Measurements from ENCODE around the gene RELT.
A peak's percentile ranks its signal among the peaks of the same experiment; 100 is the strongest.

RELT gene

DNA sequence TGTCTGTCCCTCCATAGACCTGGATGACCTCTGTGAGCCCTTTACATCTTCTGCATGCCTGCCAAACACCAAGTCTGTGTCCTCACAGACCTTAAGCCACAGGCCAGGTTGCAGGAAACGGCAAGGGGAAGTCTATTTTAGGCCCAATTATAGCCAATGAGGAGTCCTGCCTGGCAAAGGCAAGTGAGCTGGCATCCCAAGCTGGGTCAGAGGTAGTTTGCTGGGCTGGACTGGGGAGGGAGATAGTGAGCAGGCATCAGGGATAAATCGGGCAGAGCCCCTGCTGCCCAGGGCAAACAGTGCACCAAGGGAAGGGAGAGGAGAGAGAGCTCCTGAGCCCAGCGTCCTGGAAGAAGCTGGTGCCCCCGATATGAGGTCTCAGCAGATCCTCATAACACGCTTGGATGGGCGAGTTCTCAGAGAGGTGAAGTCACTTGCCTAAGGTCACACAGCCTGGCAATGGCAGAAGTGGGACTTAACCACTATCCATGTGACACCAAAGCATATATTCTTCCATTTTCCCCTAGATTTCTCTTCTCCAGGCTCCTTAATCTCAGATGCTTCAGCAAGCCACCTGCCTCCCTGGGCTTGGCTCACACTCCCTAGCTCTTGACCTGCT, 3.7 kb upstream of the RELT start:
- DNase-seq (ENCODE audit: low read depth in 3 of 3): no peak

DNA sequence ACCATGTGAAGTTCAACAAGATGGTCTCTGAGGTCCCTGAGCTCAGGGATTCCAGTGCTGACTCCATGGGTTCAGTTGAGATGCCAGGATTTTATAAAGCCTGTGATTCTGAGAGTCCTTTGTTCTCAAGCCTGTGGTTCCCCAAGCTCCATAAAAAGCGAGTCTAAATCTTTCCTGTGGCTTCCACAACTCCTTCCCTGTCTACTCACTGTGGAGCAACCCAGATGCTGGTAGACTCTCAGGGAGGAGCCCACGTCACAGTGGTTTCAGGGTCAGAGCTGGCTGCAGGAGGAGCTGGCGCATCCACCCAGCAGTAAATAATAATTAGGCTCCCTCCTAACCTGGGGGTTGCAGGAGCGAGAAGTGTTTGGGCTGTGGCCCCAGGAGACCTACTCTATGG, 2.0 kb upstream of the RELT start:
- no peak for DNase-seq (ENCODE audit: low read depth in 3 of 3)

DNA sequence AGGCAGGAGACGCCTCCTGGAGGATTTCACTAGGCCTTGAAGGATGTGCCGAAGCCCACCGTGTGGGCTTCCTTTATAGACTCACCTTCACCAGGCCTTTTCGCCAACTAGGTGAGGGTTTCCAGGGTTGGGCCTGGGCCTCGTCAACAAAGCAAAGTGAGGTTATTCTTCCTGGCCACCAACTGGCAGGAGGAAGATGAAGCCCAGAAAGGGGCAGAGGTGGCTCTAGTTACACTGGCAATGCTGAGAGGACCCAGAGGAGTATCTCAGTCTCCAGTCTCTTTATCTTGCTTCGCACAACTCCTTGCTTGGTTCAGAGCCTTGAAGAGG, 404 bp upstream of the RELT start:
- no peak for DNase-seq (ENCODE audit: low read depth in 3 of 3)

DNA sequence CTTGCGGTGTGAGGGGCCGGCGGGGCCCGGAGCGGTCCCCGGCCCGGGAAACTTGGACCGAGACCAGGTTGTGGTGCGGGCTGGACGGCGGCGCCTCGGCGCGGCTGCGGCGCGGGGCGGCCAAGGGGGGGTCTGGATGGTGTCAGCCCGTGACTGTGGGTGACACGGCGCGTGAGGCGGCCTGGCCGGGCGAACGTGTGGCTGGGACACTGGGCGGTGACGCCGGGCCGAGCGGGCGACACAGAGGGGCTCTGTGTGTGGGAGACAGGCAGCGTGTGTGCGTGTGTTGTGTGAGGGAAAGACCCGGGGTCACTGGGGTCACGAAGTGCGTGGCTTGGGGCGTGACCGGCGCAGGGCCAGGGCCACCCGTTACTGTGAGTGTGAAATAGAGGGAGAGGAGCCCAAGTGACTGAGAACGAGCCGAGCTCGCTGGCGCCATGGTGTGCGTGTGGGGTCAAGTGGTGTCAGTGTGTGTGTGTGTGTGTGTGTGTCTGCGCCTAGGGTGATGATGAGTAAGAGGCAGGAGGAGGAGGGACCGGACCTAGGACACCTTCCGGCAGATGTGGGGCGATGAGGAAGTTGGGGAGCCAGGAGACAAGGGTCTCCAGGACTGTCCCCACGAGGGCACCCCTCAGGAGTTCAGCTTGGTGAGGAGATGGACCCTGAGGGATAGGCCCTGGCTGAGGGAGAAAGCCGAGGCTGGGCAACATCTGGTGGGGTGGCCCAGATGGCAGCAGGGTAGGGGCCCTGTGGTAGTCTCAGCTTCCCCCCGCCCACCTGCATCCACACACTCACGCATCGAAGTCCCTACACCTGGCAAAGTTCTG, 817 bp downstream of the RELT start:
- peak; percentile 21 to 41 (median 36) for DNase-seq (ENCODE audit: low read depth in 3 of 3)

DNA sequence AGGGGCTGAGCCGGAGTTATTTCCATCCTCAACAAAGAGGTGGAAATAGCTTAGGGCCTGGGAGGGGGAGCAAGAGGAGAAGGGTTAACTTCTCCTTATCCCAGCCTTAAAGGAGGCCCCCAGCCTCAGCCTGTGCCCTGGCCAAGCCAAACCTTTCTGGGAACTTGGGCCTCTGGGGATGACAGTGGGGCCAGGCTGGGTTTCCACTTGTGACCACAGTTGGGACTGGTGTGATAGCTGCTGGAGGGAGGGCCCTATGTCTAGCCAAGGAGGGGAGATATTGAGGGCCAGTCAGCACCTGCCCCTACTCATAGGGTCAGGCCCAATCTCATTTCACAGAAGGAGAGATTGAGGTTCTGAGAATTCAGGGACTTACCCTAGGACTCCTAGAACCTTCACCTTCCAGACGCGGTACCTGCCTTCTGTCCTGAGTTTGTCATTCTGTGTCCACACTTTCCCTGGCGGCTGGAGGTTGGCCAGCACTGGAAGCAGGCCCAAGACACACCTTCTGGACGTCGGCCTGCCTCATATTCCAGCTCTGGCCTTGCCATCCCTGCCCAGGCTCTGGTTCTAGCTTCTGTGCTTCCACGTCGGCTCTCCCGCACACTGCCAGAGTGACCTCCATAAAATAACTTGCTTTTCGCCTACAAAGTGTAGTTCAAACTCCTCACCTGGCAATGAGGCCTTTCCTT, 3.1 kb downstream of the RELT start:
- DNase-seq (ENCODE audit: low read depth in 3 of 3): no peak

DNA sequence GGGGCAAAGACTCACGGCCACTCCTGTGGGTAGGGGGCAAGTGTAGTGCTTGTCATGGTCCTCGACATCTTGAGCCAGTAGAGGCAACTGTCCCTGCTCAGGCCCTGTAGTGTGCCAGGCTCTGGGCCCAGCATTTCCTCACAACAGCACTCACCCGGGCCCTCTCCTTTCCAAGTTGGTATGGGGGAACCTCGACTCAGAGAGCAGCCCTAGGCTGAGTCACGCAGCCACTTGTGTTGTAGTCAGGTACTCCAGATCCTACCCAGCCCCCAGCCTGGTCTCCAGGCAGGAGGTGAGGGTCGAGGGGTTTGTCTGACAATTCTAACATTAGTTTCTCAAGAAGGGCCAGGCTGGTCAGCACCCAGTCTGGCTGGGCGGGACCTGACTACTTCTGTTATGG, 4.1 kb downstream of the RELT start:
- DNase-seq (ENCODE audit: low read depth in 3 of 3): no peak

DNA sequence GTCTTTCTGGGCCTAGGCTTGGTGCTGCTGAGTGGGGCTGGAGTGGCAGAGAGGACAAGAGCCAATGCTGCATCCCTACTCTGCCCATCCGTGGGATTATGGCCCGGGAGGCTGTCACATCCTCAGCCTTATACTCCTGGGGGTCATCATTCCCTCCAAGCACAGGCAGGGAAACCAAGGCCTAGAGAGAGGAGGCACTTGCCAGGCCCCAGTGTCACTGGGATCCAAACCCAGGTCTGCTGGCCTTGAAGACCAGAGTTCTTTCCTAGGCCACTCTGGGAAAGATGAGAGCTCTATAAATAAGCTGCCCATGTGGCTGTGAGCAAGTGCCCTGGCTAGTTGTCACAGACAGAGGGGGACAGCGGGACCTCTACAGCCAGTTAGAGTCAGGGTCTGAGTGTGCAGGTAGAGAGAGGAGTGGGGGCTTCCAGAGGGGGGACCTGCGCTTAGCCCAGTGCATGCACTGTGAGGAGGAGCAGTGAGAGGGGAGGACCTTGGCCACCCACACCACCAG, 4.8 kb downstream of the RELT start:
- no peak for DNase-seq (ENCODE audit: low read depth in 3 of 3)

DNA sequence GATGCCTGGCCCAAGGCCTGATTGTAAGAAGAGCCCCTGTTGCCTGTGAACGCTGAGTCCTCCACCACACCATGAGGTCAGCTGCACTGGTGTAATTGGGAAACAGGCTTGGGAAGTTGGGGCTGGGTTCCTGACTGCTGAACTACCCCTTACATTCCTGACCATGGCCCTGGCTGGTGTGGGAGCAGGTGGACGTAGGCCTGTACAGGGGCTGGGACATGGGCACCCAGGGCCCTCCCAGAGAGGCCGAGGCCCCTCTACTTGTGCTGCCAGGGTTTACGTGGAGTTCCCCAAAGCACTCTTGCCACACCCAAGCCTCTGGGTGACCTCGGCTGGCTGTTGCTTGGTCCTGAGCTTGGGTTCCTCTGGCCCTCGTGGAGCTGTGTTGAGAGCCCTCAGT, 5.4 kb downstream of the RELT start:
- DNase-seq (ENCODE audit: low read depth in 3 of 3): no peak

DNA sequence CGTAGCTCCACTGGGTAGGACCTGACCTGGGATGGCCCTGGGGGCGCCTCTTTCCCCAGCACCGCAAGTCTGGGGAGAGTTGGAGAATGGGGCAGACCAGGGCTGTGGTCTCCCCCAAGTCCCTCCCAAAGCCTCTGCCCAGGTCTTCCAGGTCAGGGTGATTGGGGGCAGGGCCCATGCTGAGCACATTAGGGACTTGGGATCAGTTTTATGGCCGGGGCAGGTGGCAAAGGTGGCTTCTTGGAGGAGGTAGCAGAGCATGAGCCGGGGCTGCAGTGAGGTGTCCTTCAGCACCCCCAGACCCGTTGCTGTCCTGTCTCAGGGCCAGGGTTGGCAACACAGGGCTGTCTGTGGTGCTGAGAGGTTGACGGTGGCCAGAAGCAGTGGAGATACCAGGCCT, 6.0 kb downstream of the RELT start:
- no peak for DNase-seq (ENCODE audit: low read depth in 3 of 3)

DNA sequence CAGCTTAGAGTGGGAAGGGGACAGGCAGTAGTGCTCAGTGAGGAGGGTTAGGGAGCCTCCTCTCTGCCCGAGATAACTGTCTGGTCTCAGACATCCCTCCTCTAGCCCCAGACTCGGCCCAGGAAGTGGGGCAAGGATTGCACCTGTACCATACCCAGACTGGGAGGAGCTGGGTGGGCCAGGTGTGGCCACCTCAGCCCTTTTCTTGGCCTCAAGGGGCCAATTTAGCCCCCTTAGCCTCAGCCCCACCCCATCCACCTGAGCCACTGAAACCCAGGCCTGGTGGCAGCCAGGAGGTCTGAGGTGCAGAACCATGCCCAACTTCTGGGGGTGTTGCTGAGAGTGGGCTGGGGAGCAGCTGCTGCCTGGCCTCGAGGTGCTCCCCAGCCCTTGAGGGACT, 6.5 kb downstream of the RELT start:
- DNase-seq (ENCODE audit: low read depth in 3 of 3): no peak

DNA sequence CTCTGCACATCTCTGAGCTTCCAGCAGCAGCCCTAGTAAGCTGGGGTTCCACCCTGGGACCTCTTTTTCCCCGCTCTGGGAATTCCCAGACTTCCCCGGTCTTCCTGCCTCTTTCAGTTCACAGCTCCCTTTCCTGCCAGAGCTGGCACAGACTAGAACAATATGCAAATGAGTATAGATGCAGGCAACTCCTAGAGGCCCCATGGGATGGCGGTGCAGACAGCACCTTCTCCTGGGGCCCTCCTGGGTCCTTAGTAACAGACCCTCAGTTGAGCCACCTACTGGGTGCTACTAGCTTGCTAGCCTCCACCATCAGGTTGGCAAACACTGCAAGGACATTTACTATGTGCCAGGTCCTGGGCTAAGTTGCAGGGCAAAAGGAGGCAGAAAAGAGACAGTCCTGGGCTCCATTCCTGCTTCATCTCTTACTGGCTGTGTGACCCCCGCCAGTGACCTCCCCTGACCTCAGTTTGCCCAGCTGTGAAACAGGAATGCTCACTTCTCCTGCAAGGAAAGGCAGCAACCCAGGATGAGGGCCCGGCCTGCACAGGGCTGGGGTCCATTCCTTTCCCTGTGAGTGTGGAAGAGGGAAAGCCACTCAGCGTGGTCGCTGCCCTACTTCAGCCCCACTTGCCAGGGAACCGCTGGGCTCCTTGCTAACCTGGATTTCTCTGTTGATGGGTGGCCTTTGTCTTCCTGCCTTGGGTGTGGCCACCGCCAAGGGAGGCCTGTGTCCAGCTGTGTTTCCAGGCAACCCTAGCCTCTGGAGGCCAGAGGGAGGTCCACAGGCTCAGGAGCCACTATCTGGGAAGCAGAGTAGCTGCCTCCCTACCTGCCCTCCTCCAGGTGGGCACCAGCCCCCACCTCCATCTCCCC, 7.3 kb downstream of the RELT start:
- no peak for DNase-seq (ENCODE audit: low read depth in 3 of 3)

DNA sequence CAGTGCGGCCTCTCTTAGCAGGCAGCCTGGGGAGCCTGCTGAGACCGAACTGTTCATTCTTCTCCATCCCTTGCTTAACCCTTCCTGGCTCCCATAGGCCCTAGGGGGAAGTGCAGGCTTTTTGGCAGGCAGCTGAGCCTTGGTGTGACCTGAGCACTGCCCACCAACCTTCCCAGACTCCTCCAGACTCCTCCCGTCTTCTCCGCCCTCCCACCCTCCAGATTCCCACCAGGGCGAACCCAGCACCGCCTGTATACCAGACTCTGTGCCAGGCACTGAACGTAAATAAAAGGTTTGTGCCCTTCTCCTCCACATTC, 7.9 kb downstream of the RELT start:
- no peak for DNase-seq (ENCODE audit: low read depth in 3 of 3)

DNA sequence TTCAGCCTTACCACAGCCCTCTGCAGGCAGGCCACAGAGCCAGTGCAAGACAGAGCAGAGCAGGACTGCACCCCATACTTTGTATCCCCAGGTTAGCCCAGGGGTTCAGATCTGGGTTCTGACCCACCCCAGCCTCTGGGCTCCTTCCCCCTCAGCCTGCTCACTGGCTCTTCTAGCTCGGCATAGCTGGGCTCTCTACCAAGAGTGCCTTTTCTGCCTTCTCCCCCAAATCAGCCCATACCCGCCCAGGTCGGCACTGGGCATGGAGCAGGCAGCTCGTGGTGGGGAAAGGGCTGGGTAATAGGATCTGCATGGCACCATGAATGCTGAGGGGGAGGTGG, 8.3 kb downstream of the RELT start:
- DNase-seq (ENCODE audit: low read depth in 3 of 3): no peak

DNA sequence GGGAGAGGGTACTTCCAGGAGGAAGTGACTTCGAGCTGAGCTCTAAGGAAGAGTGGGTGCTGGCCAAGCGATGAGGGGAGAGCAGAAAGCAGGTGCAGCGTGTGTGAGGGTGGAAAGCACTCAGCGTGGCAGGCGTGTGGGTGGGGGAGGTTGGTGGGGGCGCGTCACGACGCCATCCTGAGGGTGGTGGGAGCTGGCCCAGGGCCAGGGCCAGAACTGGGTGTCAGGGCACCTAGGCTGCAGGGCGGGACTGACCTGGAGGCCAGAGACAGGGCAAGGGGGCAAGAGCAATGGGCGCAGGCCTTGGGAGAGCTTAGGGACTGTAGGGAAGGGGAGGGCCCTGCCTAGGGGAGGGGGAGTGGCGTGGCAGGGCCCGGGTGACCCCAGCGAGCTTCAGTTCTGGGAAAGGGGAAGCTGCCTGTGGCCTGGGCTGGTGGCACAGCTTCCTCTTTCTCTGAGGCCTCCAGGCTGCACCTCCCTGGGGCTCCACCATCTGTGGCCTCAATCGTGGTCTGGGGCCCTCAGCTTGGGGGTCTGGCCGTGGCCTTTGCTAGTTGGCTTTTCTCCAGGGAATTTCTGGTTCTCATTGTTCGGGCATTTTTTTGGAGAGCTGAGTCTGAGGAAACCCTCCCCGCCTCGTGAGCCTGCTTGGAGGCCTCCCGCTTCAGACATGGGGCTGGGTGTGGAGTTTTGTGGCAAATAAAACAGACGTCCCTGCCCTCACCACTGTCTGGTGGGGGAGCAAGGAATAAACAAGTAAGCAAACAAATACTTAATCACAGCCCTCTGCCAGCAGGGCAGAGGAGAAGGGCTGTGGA, 8.9 kb downstream of the RELT start:
- peak in 1 of 3 experiments; percentile 26 for DNase-seq (ENCODE audit: low read depth in 3 of 3)

DNA sequence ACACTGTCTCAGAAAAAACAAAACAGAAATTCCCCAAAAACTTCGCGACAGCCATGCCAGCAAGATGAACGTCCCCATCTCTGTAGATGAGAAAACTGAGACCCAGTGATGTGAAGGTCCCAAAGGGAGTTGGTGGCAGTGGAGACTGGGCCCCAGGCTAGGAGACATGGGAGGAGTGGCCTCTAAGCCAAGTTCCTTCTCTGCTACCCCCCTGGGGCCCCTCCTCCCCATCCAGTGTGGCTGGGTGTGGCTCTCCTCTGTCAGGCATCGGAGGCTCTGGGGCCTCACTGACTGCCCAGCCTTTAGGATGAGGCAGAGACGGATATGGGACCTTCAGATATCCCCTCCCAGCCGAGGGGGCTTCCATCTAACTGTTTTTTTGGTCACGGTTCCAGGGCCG, 9.8 kb downstream of the RELT start:
- no peak for DNase-seq (ENCODE audit: low read depth in 3 of 3)

DNA sequence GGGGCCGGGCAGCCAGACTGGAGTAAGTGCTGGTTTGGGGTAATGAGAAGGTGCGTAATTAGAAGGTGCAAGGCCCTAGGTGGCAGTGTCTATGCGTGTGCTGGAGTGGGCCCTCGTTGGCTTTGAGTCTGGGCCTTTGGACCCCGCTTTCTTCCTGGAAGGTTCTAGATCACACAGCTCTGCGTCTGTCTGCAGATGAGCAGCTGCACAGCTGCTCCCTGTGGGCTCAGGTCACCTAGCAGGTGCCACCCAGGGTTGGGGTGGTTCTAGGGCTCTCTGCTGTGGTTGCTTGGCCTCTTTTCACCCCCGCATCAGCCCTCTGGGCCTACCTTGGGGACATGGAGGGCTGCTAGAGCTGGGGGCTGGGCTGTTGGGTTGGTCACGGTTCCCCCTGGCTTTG, 10.3 kb downstream of the RELT start:
- DNase-seq (ENCODE audit: low read depth in 3 of 3): no peak

DNA sequence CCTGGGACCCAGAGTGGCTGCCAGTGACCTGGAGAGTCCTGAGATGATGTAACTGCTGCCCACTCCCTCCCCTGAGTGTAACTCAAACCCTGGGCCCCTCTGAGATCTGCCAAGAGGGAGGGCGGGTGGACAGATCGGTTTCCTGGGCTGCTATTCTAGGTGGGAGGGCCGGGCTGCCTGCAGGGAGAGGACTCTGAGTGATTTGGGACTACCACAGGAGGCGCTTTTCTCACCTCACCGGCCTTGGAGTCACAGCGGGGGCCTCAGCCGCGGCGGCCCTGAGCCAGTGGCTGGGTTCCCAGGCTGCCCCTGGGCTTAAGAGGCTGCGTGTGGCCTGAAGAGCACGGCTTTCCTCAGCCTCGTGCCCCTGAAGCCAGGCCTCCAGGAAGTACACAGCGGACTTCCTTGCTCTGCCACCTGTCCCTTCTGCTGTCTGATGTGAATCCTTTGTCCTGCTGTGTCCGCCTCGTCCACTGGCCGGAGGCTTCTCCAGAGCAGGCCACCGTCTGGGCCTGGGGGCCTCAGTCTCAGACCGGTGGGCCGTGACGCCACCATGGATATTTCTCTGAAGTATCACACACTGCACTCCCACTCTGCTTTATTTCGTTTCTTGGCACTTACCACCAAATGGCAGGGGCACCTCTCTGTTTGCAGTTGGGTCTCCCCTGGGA, 11.5 kb downstream of the RELT start:
- no peak for DNase-seq (ENCODE audit: low read depth in 3 of 3)

DNA sequence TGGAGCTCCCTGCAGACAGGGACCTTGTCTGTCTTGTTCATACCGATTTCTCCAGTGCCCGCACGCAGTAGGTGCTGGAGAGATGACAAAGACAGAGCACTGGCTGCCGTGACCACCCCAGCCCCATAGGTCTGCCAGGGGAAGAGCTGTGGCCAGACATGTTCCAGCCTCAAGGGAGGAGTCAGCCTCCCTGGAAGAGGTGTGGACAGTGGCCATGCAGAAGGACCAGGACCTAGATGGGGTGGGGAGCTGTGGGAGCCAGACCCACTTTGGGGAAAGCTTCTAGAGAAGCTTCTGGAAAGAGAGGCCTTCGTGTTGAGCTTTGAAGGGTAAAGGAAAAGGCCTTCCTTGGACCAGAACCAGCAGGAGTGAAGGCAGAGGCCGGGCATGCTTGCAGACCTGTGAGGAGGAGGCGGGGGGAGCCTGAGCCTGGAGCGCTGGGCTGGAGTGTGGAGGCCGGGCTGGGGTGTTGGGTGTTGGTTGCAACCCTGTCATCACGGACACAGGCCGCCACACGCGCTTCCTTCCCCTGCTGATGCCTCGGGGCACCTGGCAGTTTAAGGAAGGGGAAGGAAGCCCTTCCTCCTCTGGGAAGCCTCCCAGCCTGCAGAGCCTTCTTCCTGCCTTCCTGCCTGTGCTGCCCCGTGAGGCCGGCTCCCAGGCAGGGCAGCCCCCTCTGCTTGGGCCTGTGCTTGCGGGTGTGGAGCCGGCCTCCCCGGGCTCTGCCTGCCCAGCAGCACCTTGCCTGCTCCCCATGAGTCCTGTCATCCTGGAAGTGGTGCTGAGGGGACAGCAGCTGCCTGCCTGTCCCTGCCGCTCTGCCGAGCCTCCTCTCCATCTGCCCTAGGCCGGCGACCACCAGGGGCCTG, 12.3 kb downstream of the RELT start:
- DNase-seq (ENCODE audit: low read depth in 3 of 3): no peak

DNA sequence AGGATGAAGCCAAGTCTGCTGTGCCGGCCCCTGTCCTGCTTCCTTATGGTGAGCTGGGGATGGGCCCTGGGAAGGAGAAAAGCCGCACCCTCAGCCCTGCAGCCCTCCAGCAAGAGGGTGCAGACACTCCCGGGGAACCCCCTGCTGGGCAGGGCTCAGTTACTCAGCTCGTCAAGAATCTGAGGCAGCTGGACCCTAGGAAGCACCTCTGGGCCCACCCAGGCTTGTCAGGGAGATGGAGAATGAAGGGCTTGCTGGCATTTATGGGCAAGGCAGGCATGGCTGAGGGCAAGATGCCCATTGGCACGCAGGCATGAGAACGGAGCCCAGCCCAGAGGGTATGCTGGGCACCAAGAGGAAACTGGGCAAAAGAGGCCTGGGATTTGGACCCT, 12.9 kb downstream of the RELT start:
- DNase-seq (ENCODE audit: low read depth in 3 of 3): no peak

DNA sequence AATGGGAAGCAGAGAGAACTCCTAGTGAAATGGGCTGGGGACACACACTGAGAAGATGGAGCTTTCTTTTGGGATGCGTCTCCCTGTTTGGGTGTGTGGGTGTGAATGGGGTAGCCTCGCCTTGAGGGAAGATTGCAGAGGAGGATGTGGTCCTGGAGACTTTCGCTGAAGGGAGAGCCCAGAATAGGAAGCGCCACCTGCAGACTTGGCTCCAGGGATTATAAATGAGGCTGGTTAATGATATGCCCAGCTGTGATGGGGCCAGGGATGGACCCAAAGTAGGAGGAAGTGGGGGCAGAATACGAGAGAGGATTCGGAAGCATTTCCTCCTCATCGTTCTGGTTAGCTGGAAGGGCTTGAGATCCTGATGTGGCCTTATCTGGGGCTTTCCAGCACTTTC, 13.7 kb downstream of the RELT start:
- no peak for DNase-seq (ENCODE audit: low read depth in 3 of 3)

Measured in stimulated activated CD4-positive, alpha-beta T cell treated with anti-CD3 and anti-CD28 coated beads, TNF-alpha, amount 100 ng/mL, for 4 hours (primary cell).